Stimulated activated CD8-positive, alpha-beta memory T cell treated with anti-CD3 and anti-CD28 coated beads, Interleukin-2, amount 100 ng/mL, for 48 hours (primary cell): ENCODE measurements around the gene PDE3B.
"Not testable (repeated sequence)": the region's sequence is repeated elsewhere in the genome, so short reads cannot be mapped to it uniquely, and the experiment has no call there.

Experiments used
- DNase-seq, 2 donors: peaks; one replicate each; pipeline ENCODE4 v3.0.0-alpha.2; 2020; ENCODE audit warnings: low read depth in 2 of 2

Gene PDE3B

GRCh38 chr11:14743667-14744066 lies 100.1 kb downstream of the PDE3B start:
- DNase-seq, result not testable (repeated sequence)

- DNase-seq, result no peak
Measured at GRCh38 chr11:14746857-14747395, 103.3 kb downstream of the PDE3B start.

- no peak for DNase-seq
Measured at GRCh38 chr11:14748090-14748489, 104.5 kb downstream of the PDE3B start.

DNA sequence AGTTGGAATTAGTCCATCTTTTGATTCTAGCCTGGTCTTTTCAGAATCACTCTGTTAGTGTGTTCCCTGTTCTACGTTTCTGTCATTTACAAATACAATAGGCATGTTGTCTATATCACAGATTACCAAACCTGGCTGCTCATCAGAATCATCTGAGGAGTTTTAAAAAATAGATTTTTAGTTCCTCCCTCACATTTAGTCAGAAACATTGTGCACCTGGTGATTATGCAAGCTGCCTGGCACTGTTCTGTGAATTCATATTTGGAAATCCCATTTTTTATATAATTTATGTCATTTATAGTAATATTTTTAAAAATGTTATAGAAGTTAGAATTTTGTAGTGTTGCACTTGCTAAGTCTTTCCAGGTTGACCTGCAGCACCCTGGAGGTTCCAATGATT lies 107.3 kb downstream of the PDE3B start:
- DNase-seq, result no peak

DNA sequence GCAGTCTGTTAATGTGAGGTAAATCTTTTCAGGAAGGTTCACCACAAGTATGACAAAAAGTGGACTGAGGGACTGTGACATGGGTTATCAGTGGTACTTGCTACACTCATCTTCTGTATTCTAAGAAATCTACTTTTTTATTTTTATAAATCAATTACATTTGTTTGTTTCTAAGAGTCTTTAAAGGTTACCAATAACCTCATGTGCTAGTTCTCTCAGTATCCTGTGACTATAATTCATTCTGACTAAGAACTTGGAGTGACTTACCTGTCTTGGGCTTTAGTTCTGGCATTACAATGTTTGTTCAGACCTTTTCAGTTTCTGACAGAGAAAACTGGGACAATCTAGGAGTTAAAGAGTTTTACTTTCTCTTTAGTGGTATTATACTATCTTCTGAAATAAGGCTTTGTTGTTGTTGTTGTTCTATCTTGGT lies 108.4 kb downstream of the PDE3B start:
- DNase-seq, result no peak

GRCh38 chr11:14755140-14755539 lies 111.5 kb downstream of the PDE3B start:
- DNase-seq, result no peak

DNA sequence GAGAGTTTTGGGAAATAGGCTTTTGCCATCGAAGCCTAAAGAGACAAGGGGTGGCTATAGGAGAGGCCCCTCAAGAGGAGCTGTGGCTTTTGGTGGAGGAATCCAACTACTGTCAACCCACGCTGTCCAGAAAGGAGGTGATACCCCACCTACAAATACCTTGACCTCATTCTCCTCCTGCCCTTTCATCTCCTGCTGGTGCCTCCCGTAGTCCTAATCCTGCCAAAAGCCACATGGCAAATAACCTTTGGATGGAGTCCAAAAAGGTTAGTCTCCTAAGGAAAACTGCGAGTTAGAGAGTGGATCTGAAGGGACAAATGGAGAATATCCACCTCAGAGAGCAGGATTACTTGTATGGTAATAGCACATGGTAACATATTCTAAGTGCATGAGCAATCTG lies 112.7 kb downstream of the PDE3B start:
- no peak for DNase-seq

DNA sequence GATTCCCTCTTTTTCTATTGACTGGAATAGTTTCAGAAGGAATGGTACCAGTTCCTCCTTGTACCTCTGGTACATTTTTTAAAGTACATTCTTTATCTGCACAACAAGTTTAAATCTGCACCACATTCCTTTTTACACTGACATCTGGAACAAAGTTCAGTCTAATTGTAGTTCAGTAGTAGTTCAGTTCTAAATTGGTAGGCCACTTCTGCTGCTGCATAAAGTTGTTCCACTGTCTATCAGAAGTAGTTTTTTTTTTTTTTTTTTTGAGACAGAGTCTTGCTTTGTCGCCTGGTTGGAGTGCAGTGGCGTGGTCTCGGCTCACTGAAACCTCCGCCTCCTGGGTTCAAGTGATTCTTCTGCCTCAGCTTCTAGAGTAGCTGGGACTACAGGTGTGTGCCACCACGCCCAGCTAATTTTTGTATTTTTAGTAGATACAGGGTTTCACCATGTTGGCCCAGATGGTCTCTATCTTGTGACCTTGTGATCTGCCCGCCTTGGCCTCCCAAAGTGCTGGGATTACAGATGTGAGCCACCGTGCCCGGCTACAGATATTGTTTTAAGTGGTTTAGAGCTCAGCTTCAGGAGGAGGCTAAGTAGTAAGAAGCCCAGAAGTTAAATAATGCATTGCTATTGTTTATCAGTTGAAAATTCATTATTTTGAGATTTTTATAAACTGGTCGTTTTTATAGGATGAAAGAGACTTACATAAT lies 115.9 kb downstream of the PDE3B start:
- DNase-seq, result not testable (repeated sequence)

GRCh38 chr11:14764179-14764578 lies 120.6 kb downstream of the PDE3B start:
- DNase-seq, result no peak

DNA sequence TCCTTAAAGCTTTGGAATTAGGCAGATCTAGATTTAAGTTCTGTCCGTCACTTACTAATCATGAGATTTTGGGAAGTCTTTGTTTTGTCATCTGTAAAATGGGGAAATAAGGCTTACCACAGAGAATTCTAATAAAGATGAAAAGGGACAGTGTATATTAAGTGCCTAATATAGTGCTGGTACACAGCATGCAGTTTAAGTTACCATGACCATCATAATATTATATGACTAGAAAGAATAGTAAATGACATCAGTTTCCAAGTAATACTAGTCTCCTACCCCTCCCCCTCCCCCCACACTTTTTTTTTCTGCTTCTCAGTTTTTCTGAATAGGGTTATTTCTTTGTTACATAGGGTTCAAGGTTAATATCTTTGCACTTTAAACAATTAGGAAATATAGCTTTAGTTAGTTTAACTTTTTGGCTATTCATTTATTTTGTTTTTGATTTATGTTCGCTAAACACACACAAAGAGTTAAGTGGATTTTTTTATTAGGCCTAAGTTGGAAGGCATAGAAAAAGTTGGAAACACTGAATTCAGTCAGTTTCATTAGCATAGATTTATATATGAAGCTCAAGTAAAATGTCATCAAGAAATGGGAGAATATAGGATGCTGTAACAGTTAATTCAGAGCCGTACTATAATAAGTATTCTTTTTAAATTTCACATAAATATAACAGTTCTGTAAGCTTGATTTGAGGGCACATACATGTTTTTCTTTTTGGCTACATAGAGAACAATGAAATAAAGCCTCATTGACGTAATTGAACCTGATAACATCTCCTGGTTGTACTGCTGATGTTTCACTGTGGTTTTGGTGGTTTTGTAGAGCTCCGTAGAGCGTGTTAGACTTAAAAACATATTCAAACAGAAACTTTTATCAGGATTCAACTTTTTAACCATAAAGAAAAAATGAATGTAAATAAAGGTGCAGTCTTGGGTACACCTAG lies 121.2 kb downstream of the PDE3B start:
- no peak for DNase-seq

- no peak for DNase-seq
Measured at GRCh38 chr11:14766585-14766984, 123.0 kb downstream of the PDE3B start.

DNA sequence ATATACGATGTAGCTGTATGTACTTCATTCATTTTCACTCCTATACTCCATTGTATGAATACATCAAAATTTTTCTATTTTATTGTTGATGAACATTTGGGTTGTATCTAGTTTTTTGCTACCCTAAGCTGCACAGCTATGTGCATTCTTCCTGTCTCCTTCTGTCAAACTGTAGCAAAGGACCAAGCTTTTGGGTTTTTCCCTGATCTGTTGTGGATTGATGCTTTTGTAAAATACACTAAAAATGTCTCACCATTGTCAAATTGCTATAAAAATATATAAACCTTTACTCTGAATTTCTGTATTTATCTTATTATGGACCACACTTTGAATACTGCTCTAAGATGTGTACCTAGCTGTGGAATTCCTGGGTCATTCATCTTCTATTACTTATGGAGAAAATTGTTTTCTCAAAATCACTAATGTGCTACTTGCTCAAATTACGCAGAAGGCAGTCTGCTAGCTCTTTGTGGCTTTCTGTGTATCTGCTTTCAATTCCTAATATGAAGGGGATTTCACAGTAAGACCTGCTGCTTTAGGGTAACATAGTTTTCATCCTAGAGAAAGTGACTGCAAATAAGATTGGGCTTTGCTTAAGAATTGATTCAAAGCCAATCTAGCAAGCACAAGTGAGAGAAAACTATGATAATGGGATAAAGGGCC lies 125.1 kb downstream of the PDE3B start:
- DNase-seq, result no peak

- DNase-seq, result no peak
Measured at GRCh38 chr11:14773755-14774154, 130.2 kb downstream of the PDE3B start.

DNA sequence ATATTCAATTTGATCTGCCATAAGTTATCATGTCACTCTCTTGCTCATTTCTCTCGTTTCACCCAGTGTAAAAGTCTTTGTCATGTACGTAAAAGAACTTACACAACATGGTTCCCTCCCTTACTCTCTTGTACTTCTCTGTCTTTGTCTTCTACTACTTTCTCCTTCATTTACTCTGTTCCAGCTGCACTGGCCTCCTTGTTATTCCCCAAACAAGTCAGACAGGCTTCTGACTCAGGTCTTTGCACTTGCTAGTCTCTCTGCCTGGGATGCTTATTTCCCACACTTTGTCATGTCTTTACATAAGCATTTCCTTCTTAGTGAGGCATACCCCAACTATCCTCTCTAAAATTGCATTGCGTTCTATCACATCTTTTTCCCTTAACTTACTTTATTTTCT lies 131.1 kb downstream of the PDE3B start:
- no peak for DNase-seq

DNA sequence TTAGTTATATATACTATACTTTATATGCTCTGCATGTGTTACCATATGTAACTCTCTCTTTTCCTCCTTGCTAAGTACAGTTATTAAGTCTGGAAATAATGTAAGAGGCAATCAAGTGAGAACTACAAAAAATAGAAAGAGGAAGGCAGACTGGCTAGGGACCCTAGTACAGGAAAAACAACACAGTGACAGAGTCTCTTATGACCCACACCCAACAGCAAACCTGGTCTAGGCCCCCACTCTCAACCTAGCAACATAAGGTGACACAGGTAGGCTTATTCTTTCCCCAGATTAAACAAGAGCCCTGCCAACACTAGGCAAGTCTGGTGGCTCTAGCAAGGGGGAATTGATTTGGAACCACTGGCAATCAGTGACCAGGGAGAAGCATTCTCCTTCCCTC lies 132.3 kb downstream of the PDE3B start:
- no peak for DNase-seq

DNA sequence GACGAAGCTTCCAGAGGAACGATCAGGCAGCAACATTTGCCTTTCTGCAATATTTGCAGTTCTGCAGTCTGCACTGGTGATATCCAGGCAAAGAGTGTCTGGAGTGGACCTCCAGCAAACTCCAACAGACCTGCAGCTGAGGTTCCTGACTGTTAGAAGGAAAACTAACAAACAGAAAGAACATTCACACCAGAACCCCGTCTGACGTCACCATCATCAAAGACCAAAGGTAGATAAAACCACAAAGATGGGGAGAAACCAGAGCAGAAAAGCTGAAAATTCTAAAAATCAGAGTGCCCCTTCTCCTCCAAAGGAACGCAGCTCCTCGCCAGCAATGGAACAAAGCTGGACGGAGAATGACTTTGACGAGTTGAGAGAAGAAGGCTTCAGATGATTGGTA lies 134.9 kb downstream of the PDE3B start:
- DNase-seq, result not testable (repeated sequence)

DNA sequence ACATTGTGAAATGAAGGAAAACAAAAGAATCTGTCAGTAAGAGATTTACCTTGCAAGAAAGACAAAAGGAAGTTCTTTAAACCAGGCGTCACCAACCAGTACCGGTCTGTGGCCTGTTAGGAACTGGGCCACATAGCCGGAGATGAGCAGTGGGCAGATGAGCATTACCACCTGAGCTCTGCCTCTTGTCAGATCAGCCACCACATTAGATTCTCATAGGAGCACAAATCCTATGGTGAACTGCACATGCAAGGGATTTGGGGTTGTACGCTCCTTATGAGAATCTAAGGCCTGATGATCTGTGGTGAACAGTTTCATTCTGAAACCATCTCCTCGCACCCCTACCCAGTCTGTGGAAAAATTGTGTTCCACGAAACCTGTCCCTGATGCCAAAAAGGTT lies 140.2 kb downstream of the PDE3B start:
- no peak for DNase-seq

DNA sequence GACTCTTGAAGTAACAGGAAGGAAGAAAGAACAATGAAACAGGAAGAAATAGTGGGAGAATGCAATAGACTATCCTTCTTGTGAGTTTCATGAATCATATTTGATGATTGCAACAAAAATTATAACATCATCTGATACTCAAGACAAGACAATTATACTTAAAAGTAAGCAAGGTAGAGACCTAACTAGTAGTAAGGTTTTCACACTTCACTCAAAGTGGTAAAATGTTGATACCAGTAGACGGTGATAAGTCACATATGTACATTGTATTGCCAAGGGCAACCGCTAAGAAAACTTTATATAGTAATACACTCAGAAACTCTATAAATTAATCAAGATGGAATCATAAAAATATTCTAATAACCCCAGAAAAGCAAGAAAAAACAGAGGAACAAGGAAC lies 140.6 kb downstream of the PDE3B start:
- DNase-seq, result no peak

DNA sequence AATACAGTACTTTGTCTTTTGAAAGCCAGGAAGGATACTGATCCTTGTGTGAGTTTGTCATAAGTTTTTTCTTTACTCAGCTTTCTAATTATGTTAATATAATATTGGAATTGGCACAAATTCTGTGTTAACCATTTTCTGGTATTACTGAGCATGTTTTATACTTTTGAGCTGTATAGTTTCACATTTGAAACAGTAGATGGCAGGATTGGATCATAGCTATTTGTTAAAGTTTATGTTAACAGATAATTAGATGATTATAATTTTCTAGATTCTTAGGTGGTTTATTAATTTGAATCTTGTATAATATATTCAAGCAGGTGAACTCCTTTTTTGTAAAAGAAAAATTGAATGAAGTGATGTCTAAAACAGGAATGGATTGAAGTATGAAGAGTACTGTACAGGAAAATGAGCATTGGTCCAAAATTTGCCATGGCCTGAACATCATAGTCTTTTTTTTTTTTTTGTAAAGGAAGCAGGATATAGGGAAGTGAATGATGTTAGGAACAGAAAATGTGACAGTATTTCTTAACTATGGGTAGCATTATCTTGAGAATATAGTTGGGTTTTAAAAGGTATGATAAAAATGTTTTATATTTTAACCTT lies 146.4 kb downstream of the PDE3B start:
- no peak for DNase-seq

GRCh38 chr11:14793546-14793945 lies 149.9 kb downstream of the PDE3B start:
- DNase-seq, result no peak

DNA sequence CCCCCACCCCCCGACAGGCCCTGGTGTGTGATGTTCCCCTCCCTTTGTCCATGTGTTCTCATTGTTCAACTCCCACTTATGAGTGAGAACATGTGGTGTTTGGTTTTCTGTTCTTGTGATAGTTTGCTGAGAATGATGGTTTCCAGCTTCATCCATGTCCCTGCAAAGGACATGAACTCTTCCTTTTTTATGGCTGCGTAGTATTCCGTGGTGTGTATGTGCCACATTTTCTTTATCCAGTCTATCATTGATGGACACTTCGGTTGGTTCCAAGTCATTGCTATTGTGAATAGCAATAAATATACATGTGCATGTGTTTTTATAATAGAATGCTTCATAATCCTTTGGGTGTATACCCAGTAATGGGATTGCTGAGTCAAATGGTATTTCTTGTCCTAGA lies 152.4 kb downstream of the PDE3B start:
- not testable (repeated sequence) for DNase-seq

GRCh38 chr11:14803846-14804245 lies 160.2 kb downstream of the PDE3B start:
- no peak for DNase-seq
